Measurements from ENCODE around the gene PGC. TPM values are rescaled to one million over a fixed set of nuclear protein-coding genes. Genes with fewer than 3 reads are reported as not detected.

The PGC gene
- total and polyA plus RNA-seq, 2 of the 8 experiments (the other 6 are each of a cell fraction or from before 2014, with no cell fraction given): 0.09 TPM; not detected in 1

- Histone ChIP-seq H3K18ac (ENCODE audit: extremely low read depth, low read length) (no peak overlapping the region), H2BK5ac (ENCODE audit: low read depth, low read length) (no peak overlapping the region), H4K8ac (ENCODE audit: extremely low read depth, insufficient read depth, low read length) (no peak overlapping the region; the same call in none of the 2 replicates), H2BK12ac (ENCODE audit: low read depth, low read length) (no peak overlapping the region), H3K27ac (ENCODE audit: low read depth, low read length) (no peak overlapping the region), H3K4me2 (ENCODE audit: insufficient read depth in 1 of 2, low read depth in 2 of 2, low read length in 2 of 2) (no peak overlapping the region), H2BK15ac (ENCODE audit: low read length) (no peak overlapping the region), H3K14ac (ENCODE audit: insufficient read length) (no peak overlapping the region), H3K23ac (ENCODE audit: insufficient read length) (no peak overlapping the region), H2AFZ (ENCODE audit: low read length) (no peak overlapping the region), H3K4ac (replicated peaks; ENCODE audit: insufficient read length, low read depth, low read length) (no peak overlapping the region), H2BK120ac (replicated peaks; ENCODE audit: low read depth, low read length) (no peak overlapping the region), H3K27me3 (replicated peaks in 1 of 4; ENCODE audit: control insufficient read depth in 3 of 4, extremely low read depth in 1 of 4, insufficient read depth in 3 of 4, low read length in 3 of 4) (no peaks in the 10 kb centered on the region; a peak in 1 of 7 replicates), H3K9me3 (ENCODE audit: insufficient read depth in 2 of 2, low read depth in 1 of 2, low read length in 1 of 2) (no peaks in the 10 kb centered on the region), H3K36me3 (ENCODE audit: control insufficient read depth in 2 of 4, insufficient read depth in 4 of 4, low read length in 3 of 4) (no peaks in the 10 kb centered on the region), H3K9ac (replicated peaks in 1 of 4; ENCODE audit: extremely low read depth in 1 of 4, low read depth in 3 of 4, low read length in 3 of 4) (no peak overlapping the region), H2BK20ac (ENCODE audit: low read length) (no peak overlapping the region), H3K79me1 (ENCODE audit: low read depth, low read length) (no peaks in the 10 kb centered on the region), H3K56ac (replicated peaks; ENCODE audit: insufficient read length, low read depth, low read length) (no peak overlapping the region), H3K4me3 (ENCODE audit: extremely low read depth in 1 of 4, insufficient read depth in 2 of 4, low read depth in 3 of 4, low read length in 4 of 4) (no peak overlapping the region), H3K79me2 (ENCODE audit: control insufficient read depth in 1 of 2, insufficient read depth in 2 of 2, low read length in 2 of 2) (no peaks in the 10 kb centered on the region), H3K23me2 (ENCODE audit: low read depth, low read length) (peaks cover 2% of the 10 kb centered on the region; the same call in 1 of the 2 replicates), H4K5ac (ENCODE audit: insufficient read length, low read depth, low read length) (no peak overlapping the region), H3K4me1 (replicated peaks in 1 of 4; ENCODE audit: control insufficient read depth in 3 of 4, insufficient read depth in 4 of 4, low read length in 3 of 4) (peaks cover 0 to 3% (median 0%) of the 10 kb centered on the region in 4 experiments; a peak in 1 of 7 replicates), H2AK5ac (ENCODE audit: low read depth, low read length) (no peak overlapping the region), H4K91ac (replicated peaks; ENCODE audit: insufficient read length, low read length) (no peak overlapping the region), H4K20me1 (replicated peaks in 1 of 2; ENCODE audit: control insufficient read depth in 1 of 2, insufficient read depth in 2 of 2, low read length in 2 of 2) (peaks cover 0 to 2% of the 10 kb centered on the region in 2 experiments)
- FAIRE-seq (no peak), DNase-seq (ENCODE audit: low read depth in 1 of 2, low spot score in 2 of 2) (no peak)
- WGBS, 2 experiments (ENCODE audit: extremely low coverage in 1 of 2, insufficient coverage in 1 of 2, insufficient read length in 1 of 2, insufficient replicate concordance in 2 of 2, low coverage in 1 of 2, low lambda C conversion rate in 2 of 2, missing lambda C conversion rate in 1 of 2): 89% methylated on average over 14 of the region's 14 CpGs; no CpG with 5 or more reads in 1 of the 2 experiments
- ChIA-PET CTCF (ENCODE audit: partially characterized antibody) (interaction anchor here (1.8 to 10.4 kb wide), 5 partner anchors 8 to 31 kb away, joined by 4 to 99 read pairs (median 8); no protein-coding TSS in a partner anchor), POLR2A (ENCODE audit: partially characterized antibody) (interaction anchor here (1.0 to 1.5 kb wide), 2 partner anchors 14 to 19 kb away, joined by 3 to 5 read pairs; no protein-coding TSS in a partner anchor)
- TF ChIP-seq RNF2 (IDR thresholded peaks at IDR 0.05; ENCODE audit: borderline replicate concordance, low read depth, low read length, missing control alignments, poor library complexity, severe bottlenecking): no peak
- no peak for TF ChIP-seq EP300 (IDR thresholded peaks at IDR 0.05; ENCODE audit: borderline replicate concordance in 1 of 2, low read depth in 2 of 2, low read length in 2 of 2)
- TF ChIP-seq ATF2 (IDR thresholded peaks at IDR 0.05; ENCODE audit: low read length): no peak
- TF ChIP-seq SIRT6 (IDR thresholded peaks at IDR 0.05; ENCODE audit: low read length): no peak
- TF ChIP-seq KDM5A (IDR thresholded peaks at IDR 0.05; ENCODE audit: low read length): no peak
- no peak for TF ChIP-seq BRCA1 (IDR thresholded peaks at IDR 0.05; ENCODE audit: low read depth, low read length)
- TF ChIP-seq HDAC6 (IDR thresholded peaks at IDR 0.05; ENCODE audit: low read depth, low read length): no peak
- TF ChIP-seq TAF7 (optimal IDR thresholded peaks at IDR 0.05; ENCODE audit: borderline replicate concordance, low read depth, low read length): no peak
- TF ChIP-seq PHF8 (conservative IDR thresholded peaks at IDR 0.05; ENCODE audit: low read depth, low read length): no peak
- no peak for TF ChIP-seq SUZ12 (IDR thresholded peaks at IDR 0.05; ENCODE audit: low read length)
These were observed 32.5 kb downstream of the PGC start for GRCh38 chr6:41714556-41715273.

Measured in H1 (cell line).